Dendritic cell treated with granulocyte-macrophage colony-stimulating factor and Interleukin-4, amounts not matched to agents 40 ng/mL and 50 ng/mL, for 4 days (primary cell): ENCODE data around the gene AURKAIP1.

Source experiments
- H3K27ac Mint-ChIP-seq: one replicate; pipeline ENCODE4 v1.8.0; 2022; ENCODE audit warnings: mild to moderate bottlenecking, mixed read lengths
- H3K27me3 Mint-ChIP-seq: one replicate; pipeline ENCODE4 v1.8.0; 2022; ENCODE audit warnings: mild to moderate bottlenecking, mixed read lengths
- H3K36me3 Mint-ChIP-seq: one replicate; pipeline ENCODE4 v1.8.0; 2022; ENCODE audit warnings: low read depth, mixed read lengths
- H3K4me1 Mint-ChIP-seq: one replicate; pipeline ENCODE4 v1.8.0; 2022; ENCODE audit warnings: low read depth, mixed read lengths
- H3K4me3 Mint-ChIP-seq: one replicate; pipeline ENCODE4 v1.8.0; 2022; ENCODE audit warnings: mild to moderate bottlenecking, moderate library complexity, mixed read lengths
- H3K9me3 Mint-ChIP-seq: one replicate; pipeline ENCODE4 v1.8.0; 2022; ENCODE audit warnings: mixed read lengths
- intact Hi-C: fragments of 100-400 bp; cut with micrococcal nuclease; formaldehyde crosslinking; loops from one replicate; pipeline ENCODE4 v1.15.0; 2022

Gene AURKAIP1

DNA sequence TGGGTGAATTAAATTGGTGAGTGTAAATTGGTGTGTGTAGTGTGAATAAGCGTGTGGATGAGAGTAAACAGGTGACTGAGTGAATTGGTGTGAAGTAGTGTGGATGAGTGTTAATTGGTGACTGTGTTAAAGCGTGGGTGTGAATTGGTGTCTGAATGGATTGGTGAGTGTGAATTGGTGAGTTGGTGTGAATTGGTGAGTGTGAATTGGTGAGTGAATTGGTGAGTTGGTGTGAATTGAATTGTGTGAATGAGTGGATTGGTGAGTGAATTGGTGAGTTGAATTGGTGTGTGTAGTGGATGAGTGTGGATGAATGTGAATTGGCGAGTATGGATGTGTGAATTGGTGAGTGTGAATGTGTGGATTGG is 8.3 kb downstream of the AURKAIP1 start:
- Mint-ChIP-seq H3K27ac (no peak overlapping the region), H3K36me3 (no peaks in the 10 kb centered on the region), H3K4me3 (no peak overlapping the region), H3K27me3 (peaks cover 12% of the 10 kb centered on the region), H3K4me1 (peaks cover under 1% of the 10 kb centered on the region), H3K9me3 (no peaks in the 10 kb centered on the region)
- intact Hi-C loops: no loop called here

DNA sequence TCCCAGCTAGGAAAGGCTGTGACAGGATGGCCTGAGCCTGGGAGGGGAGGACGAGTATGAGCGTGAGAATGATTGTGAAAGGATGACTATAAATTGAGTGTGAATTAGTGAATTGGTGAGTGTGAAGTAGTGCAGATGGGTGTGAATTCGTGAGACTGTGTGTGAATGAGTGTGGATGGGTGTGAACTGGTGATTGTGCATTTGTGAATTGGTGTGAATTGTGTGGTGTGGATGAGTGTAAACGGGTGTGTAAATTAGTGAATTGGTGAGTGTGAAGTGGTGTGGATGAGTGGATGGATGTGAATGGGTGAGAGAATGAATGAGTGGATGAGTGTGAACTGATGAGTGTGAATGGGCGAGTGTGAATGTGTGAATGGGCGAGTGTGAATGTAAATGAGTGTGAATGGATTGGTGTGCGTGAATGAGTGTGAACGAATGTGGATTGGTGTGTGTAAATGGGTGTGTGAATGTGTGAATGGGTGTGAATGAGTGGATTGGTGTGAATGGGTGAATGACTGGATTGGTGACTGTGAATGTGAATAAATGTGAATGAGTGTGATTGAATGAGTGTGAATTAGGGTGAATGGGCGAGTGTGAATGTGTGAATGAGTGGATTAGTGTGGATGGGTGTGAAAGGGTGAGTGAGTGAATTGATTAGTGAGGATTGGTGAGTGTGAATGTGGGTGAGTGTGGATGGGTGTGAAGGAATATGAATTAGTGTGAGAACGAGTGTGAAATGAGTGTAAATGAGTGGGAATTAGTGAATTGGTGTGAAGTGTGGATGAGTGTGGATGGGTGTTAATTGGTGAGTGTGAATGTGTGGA is 8.9 kb downstream of the AURKAIP1 start:
- no peak overlapping the region for H3K27ac Mint-ChIP-seq
- H3K27me3 Mint-ChIP-seq: peaks cover 17% of the 10 kb centered on the region
- no peak overlapping the region for H3K4me3 Mint-ChIP-seq
- H3K4me1 Mint-ChIP-seq: no peaks in the 10 kb centered on the region
- H3K9me3 Mint-ChIP-seq: no peaks in the 10 kb centered on the region
- intact Hi-C loops: no loop called here
- no peaks in the 10 kb centered on the region for H3K36me3 Mint-ChIP-seq

DNA sequence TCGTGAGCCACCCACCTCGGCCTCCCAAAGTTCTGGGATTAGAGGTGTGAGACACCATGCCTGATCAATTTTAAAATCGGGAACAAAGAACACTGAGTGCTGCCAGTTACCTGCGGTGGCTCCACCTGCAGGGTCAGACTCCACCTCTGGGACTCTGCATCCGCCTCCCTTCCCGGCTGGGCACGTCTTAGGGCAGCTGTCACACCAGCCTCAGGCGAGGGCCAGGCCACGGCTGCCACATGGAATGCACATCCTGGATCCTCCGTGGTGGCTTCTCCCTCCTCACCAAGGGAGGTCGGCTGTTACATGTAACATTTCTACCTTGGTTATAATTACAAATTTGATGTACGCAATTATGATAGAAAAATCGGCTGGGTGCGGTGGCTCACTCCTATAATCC is 10.7 kb downstream of the AURKAIP1 start:
- Mint-ChIP-seq H3K9me3 (no peaks in the 10 kb centered on the region), H3K27ac (no peak overlapping the region), H3K4me3 (no peak overlapping the region), H3K27me3 (peaks cover 34% of the 10 kb centered on the region), H3K4me1 (no peaks in the 10 kb centered on the region), H3K36me3 (no peaks in the 10 kb centered on the region)
- intact Hi-C loops: no loop called here

DNA sequence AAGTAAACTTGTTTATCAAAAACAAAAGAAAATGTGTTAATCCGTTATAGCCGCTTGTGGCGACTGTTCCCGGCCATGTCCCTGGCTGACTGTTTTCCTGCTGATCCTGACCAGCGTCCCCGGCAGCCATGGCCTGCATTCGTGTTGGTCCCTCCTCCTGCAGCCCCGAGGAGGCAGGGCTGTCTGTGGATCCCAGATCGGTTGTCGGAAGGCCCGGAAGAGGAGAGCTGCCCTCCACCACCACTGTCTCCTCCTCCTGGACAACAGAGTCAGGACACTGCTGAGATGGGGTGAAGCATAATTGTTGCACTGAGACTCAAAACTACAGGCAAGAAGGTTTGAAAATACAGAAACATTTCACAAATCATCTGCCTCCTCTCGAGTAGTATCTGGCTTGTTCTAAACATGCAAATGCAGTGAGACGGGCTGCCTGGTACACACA is 13.0 kb downstream of the AURKAIP1 start:
- intact Hi-C loops: no loop called here
- H3K4me3 Mint-ChIP-seq: no peak overlapping the region
- H3K9me3 Mint-ChIP-seq: no peaks in the 10 kb centered on the region
- peaks cover 56% of the 10 kb centered on the region for H3K27me3 Mint-ChIP-seq
- H3K4me1 Mint-ChIP-seq: peaks cover 11% of the 10 kb centered on the region
- no peak overlapping the region for H3K27ac Mint-ChIP-seq
- H3K36me3 Mint-ChIP-seq: no peaks in the 10 kb centered on the region

DNA sequence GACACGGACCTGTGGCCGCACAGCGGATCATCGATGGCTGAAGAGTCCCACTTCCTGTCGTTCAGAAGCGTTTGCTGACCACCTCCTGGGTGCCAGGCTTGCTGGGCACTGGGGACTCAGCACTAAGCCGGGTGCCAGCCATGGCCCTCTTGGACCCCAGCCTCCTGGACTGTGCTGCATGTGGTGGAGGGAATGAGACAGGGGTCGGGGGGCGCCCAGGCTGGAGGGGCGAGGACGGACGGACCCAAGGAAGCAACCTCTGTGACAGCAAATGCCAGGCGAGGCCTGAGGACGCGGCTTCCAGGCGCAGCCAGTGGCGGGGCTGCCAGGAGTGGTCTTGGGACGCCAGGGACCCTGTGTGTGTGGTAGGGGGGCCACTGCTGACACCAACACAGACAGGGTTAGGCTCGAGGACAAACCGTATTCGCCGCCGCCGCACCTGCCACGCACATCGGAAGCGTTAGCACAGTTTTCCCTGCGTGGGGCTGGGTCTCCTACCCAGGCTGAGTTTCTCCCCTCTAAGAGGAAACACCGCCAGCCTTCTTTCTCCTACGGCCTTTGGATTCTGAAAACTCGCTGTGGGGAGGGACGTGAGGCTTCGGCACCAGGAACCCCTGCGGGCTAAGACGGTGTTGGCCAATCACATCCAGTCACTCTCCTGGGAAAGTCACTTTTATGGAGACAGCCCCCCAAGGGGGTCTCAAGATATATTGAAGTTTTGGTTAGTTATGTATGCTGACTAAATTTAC is 13.6 kb downstream of the AURKAIP1 start:
- peaks cover 11% of the 10 kb centered on the region for H3K4me1 Mint-ChIP-seq
- H3K9me3 Mint-ChIP-seq: no peaks in the 10 kb centered on the region
- H3K36me3 Mint-ChIP-seq: no peaks in the 10 kb centered on the region
- H3K27ac Mint-ChIP-seq: no peak overlapping the region
- intact Hi-C loops: no loop called here
- H3K27me3 Mint-ChIP-seq: peaks cover 61% of the 10 kb centered on the region
- no peak overlapping the region for H3K4me3 Mint-ChIP-seq

DNA sequence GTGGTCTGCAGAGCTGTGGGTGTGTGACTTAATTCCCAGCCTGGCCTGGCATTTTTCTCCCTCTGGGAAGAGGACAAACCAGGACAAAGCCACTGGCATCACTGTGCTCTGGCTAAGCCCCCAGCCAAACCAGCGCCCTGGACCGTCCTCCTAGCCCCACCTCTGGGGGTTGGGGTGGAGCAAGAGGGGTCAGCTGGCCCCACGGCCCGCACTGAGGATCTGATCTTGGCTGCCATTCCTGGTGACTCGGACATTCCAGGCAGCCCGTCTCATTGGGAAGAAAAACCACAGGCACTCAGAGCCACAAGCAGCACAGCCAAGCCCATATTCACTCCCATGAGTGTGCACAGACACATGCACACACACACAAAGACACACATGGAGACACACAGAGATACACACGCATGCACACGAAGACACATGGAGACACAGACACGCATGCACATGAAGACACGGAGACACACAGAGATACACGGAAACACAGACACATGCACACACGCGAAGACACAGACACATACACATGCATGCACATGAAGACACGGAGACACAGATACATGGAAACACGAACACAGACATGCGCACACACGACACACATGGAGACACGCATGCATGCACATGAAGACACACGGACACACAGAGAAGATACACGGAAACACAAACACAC is 14.4 kb downstream of the AURKAIP1 start:
- no peak overlapping the region for H3K4me3 Mint-ChIP-seq
- peaks cover 11% of the 10 kb centered on the region for H3K4me1 Mint-ChIP-seq
- H3K27me3 Mint-ChIP-seq: peaks cover 67% of the 10 kb centered on the region
- H3K27ac Mint-ChIP-seq: no peak overlapping the region
- H3K36me3 Mint-ChIP-seq: no peaks in the 10 kb centered on the region
- intact Hi-C loops: no loop called here
- H3K9me3 Mint-ChIP-seq: no peaks in the 10 kb centered on the region

DNA sequence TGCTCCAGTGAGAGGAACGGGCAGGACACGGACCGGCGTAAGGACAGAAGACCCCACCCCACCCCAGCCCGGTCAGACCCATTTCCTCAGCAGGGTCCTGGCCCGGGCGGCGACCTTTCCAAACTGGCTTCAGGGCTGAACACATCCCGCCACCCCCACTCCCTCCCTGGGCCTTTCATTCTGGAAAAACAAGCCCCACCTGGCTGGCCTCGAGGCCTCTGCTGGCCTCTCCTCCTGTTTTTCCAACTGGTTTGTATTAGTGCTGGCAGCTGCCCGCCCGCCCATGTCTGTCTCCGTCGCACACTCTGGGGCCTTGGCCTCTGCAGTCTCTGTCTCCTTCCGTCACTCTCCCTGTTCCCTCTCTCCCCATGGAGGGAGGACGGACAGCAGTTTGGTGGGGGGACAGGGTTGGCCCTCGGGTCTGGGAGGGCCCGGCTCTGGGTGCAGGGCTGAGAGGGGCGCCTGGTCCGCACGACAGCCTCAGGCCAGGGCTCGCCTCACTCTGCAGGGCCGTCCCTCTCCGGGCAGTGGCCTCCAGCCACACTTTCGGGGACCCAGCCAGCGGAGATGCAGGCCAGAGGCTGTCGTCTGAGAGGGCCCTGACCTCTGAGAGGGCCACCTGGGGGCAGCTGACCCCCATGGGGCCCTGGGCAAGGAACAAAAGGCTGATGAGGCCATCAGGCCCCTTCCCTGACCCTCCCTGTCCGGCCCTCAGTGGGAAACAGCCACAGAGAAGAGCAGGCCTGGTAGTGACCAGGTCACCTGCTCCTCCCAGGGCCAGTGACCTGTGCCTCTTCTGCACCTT is 15.1 kb downstream of the AURKAIP1 start:
- intact Hi-C loops: no loop called here
- peaks cover 70% of the 10 kb centered on the region for H3K27me3 Mint-ChIP-seq
- H3K4me1 Mint-ChIP-seq: peaks cover 11% of the 10 kb centered on the region
- no peaks in the 10 kb centered on the region for H3K36me3 Mint-ChIP-seq
- no peak overlapping the region for H3K27ac Mint-ChIP-seq
- H3K9me3 Mint-ChIP-seq: no peaks in the 10 kb centered on the region
- no peak overlapping the region for H3K4me3 Mint-ChIP-seq

DNA sequence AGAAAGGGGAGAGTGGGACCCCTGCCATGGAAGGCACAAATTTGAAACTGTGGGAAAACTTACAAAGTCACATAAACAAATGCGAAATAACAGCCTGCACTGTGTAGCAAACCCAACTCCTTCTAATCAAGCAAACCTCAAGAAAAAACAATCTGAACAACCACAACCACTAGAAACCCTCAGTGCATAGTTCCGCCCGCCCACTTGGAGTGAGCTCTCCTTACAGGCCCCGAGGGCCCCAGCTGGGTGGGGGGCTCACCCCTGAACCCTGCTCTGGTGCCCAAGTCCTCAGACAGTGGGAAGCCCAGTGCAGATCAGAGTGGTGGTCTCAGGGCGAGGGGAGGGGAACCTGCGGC is 15.7 kb downstream of the AURKAIP1 start:
- Mint-ChIP-seq H3K9me3 (no peaks in the 10 kb centered on the region), H3K4me3 (no peak overlapping the region), H3K4me1 (peaks cover 11% of the 10 kb centered on the region), H3K27me3 (peaks cover 76% of the 10 kb centered on the region), H3K27ac (no peak overlapping the region), H3K36me3 (no peaks in the 10 kb centered on the region)
- intact Hi-C loops: no loop called here

DNA sequence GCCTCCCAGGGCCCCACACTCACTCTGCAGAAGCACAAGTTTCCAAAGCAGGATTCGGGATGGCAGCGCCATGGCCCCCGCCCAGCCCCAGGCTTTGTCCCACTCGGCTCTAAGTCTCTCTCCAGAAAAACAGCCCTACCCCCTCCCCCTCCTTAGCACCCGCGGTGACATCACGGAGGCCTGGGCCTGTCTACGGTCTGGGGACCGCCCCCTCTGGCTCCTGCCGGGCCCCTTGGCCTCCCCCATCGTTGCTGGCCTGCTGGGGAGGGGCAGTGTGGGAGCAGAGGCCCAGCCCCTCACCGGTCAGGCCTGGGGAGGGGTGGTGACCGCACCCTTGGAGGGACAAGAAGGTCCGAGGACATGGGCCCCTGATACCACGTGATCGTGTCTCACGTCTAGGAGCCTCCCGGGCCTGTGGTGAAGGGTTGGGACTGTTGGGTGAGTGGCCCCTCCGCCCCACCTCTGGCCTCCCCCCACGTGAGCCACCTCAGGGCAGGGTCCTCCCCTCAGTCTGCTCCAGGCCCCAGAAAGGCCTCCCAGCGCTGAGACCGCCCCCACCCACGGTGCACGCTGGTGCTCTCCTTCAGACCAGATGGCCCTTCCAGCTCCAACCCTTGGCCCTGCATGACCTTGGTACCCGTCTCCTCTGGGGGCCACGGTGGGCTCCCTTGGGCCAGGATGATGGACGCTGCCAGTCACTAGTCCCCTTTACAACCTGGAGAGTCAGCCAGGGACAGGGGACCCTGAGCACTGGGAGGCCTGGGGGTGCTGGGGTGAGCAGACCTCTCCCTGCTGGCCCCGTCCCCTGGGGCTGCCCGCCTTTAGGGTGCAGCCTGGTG is 16.4 kb downstream of the AURKAIP1 start, which contains the start of gene MXRA8:
MXRA8 (minus strand) TSS at position 123 of the 839 bp plus-strand sequence; CDS start at position 72, 51 bp downstream.
- Mint-ChIP-seq H3K27me3 (peaks cover 81% of the 10 kb centered on the region), H3K36me3 (no peaks in the 10 kb centered on the region), H3K4me3 (no peak within 1 kb of the TSS), H3K27ac (no peak within 1 kb of the TSS), H3K4me1 (peaks cover 13% of the 10 kb centered on the region), H3K9me3 (no peaks in the 10 kb centered on the region)
- intact Hi-C loops: no loop called here

DNA sequence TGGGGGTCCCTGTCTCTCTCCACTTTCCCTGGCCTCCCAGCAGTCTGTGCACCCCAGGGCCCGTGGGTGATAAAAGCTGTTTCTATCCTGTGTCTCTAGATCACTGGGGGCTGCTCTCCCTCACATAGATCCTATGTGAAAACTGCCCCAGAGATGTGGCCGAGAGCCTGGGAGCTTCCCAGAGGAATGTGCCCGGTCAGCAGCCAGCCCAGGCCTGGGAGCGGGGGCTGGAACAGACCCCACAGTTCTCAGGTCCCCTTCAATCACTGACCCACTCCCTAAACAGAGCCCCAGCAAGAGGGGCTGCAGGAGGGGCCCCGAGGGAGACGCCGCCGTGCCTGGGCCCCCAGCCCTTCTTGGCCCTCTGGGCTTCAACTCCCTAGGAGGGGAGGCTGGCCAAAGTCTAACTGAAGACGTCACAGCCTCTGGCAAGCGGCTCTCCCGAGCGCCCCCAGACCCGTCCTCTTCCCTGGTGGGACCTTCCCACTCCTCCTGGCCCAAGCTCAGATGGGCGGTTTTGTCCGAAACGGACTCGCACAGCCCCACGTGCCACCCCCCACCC is 17.1 kb downstream of the AURKAIP1 start:
- H3K9me3 Mint-ChIP-seq: no peaks in the 10 kb centered on the region
- H3K4me3 Mint-ChIP-seq: no peak overlapping the region
- H3K4me1 Mint-ChIP-seq: peaks cover 17% of the 10 kb centered on the region
- intact Hi-C loops: no loop called here
- peaks cover 84% of the 10 kb centered on the region for H3K27me3 Mint-ChIP-seq
- H3K27ac Mint-ChIP-seq: no peak overlapping the region
- H3K36me3 Mint-ChIP-seq: no peaks in the 10 kb centered on the region

DNA sequence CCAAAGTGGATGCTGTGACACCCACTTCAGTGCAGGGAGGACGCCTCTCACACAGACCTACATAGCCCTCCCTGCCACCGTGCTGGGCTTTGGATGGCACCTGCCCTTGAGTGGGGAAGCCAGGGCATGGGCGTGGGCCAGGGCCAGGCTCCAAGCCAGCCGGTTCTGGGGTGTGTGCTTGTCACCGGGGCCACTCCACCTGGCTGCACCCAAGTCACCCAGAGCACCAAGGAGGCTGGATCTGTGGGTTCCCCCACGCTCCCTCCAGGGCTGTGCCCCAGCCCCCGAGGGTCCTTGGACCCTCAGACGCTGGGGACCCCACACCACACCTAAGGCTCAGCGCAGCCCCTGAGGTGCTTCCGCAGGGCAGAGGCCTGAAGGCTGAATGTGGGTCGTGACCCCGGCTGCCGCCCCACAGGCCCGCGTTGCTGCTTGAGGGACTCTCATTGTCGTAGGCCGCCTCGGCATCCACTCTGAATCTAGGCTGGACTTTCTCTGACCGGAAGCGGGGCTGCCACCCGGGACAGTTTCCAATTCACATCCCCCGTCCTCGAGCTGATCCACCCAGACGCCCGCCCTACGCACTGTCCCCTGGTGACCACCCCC is 18.1 kb downstream of the AURKAIP1 start:
- intact Hi-C loops: no loop called here
- H3K4me1 Mint-ChIP-seq: peaks cover 23% of the 10 kb centered on the region
- no peaks in the 10 kb centered on the region for H3K36me3 Mint-ChIP-seq
- peaks cover 89% of the 10 kb centered on the region for H3K27me3 Mint-ChIP-seq
- H3K4me3 Mint-ChIP-seq: no peak overlapping the region
- no peak overlapping the region for H3K27ac Mint-ChIP-seq
- no peaks in the 10 kb centered on the region for H3K9me3 Mint-ChIP-seq

DNA sequence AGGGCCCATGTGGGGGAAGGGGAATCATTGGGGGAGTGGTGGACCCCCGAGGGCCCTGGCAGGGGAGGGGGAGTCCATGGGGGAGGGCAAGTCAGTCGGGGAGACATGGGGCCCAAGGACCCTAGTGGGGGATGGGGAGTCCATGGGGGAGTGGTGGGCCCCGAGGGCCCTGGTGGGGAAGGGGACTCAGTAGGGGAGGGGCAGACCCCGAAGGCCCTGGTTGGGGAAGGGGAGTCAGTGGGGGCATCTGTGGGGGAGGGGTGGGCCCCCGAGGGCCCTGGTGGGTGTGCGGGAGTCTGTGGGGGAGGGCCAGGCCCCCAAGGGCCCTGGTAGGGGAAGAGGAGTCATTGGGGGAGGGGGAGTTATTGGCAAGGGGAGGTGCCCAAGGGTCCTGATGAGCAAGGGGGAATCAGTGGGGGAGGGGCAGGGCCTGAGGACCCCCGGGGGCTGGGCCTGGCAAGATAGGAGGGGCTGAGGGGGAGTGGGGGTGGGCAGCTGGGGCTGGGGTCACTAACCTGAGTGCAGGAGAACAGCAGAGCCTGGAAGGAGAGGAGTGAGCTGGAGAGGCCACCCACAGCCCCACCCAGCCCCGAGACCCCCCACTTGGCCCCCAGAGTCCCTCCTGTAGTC is 18.7 kb downstream of the AURKAIP1 start:
- H3K4me3 Mint-ChIP-seq: no peak overlapping the region

More for the DNA sequence above, 18.7 kb downstream of the AURKAIP1 start:
- no peak overlapping the region for H3K27ac Mint-ChIP-seq
- H3K36me3 Mint-ChIP-seq: no peaks in the 10 kb centered on the region
- intact Hi-C loops: no loop called here
- peaks cover 90% of the 10 kb centered on the region for H3K27me3 Mint-ChIP-seq
- peaks cover 26% of the 10 kb centered on the region for H3K4me1 Mint-ChIP-seq
- H3K9me3 Mint-ChIP-seq: no peaks in the 10 kb centered on the region
